ENCODE data around the gene NLGN2.

DNA sequence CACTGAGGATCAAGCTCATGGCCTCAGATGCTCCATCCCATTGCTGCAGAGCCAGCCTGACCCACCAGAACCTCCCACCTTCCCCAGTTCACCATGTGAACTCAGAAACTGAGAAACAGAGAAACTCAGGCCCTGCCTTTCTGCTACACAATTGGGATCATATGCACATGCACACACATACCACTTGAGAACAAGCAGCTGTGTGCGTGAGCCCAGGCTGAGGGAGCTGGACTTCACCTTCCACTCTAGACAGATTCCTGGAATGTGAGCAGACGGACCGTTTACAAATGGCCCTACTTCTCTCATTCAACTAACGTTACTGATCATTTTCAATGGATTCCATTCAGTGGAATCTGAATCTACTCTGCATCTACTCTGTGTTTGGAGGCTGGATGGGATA is 16.0 kb downstream of the NLGN2 start:
- TF ChIP-seq POLR2A (IDR thresholded peaks at IDR 0.05), result no peak
- TF ChIP-seq, protein P1, sequence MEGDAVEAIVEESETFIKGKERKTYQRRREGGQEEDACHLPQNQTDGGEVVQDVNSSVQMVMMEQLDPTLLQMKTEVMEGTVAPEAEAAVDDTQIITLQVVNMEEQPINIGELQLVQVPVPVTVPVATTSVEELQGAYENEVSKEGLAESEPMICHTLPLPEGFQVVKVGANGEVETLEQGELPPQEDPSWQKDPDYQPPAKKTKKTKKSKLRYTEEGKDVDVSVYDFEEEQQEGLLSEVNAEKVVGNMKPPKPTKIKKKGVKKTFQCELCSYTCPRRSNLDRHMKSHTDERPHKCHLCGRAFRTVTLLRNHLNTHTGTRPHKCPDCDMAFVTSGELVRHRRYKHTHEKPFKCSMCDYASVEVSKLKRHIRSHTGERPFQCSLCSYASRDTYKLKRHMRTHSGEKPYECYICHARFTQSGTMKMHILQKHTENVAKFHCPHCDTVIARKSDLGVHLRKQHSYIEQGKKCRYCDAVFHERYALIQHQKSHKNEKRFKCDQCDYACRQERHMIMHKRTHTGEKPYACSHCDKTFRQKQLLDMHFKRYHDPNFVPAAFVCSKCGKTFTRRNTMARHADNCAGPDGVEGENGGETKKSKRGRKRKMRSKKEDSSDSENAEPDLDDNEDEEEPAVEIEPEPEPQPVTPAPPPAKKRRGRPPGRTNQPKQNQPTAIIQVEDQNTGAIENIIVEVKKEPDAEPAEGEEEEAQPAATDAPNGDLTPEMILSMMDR (IDR thresholded peaks at IDR 0.05), result no peak
